ENCODE measurements around the gene COX6A1. TPM values are rescaled to one million over a fixed set of nuclear protein-coding genes. Genes with fewer than 3 reads are reported as not detected.

The COX6A1 gene
- total and polyA plus RNA-seq, 8 donors: 187 to 311 (median 215) TPM

DNA sequence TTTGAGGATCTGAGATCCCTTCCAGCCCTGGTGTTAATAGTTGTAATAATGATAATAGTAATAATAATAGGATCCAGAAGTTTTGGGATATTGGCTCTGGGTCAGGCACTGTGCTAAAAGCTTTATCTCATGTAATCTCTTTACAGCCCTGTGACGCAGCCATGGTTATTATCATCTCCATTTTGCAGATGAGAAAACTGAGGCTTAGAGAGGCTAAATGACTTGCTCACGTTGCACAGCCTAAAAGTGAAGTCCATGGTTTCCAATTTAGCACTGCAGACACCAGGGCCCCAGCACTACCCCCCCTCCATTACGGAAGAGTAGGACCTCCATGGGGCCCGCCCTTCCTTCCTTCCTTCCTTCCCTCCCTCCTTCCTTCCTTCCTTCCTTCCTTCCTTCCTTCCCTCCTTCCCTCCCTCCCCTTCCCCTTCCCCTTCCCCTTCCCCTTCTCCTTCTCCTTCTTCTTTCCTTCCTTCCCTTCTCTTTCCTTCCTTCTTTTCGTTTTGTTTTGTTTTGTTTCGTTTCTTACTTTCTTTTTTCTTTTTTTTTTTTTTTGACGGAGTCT, 14.9 kb upstream of the COX6A1 start:
- H3K9me3 ChIP-seq: no peaks in the 10 kb centered on the region
- TF ChIP-seq, protein P1, sequence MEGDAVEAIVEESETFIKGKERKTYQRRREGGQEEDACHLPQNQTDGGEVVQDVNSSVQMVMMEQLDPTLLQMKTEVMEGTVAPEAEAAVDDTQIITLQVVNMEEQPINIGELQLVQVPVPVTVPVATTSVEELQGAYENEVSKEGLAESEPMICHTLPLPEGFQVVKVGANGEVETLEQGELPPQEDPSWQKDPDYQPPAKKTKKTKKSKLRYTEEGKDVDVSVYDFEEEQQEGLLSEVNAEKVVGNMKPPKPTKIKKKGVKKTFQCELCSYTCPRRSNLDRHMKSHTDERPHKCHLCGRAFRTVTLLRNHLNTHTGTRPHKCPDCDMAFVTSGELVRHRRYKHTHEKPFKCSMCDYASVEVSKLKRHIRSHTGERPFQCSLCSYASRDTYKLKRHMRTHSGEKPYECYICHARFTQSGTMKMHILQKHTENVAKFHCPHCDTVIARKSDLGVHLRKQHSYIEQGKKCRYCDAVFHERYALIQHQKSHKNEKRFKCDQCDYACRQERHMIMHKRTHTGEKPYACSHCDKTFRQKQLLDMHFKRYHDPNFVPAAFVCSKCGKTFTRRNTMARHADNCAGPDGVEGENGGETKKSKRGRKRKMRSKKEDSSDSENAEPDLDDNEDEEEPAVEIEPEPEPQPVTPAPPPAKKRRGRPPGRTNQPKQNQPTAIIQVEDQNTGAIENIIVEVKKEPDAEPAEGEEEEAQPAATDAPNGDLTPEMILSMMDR (IDR thresholded peaks at IDR 0.05): no peak
- no peaks in the 10 kb centered on the region for H3K4me1 ChIP-seq
- intact Hi-C loops (cut with DNase I): no loop called here
- H3K27me3 ChIP-seq: peaks cover 0 to 11% of the 10 kb centered on the region in 2 donors
- ATAC-seq (no peak), DNase-seq (no peak)
- no peaks in the 10 kb centered on the region for H3K36me3 ChIP-seq
- H3K4me3 ChIP-seq: no peak overlapping the region
- no peak overlapping the region for H3K27ac ChIP-seq

DNA sequence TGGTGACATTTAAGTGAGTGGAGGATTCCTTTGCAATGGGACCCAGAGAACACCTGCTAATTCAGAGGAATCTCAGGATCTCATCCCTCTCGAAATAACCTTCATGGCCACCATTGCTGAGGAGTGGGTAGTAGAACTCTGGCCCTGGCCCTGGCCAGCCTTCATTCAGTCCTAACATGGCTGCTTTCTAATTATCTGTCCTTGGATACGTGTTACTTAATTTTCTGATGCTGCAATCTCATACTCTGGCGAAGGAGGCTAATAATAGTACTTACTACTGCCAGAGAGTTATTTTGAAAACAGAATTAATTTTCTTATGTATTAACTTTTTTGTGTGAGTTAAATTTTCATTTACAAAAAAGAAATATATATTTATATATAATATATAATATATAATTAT, 12.1 kb upstream of the COX6A1 start:
- no peak for DNase-seq
- Histone ChIP-seq H3K4me3 (no peak overlapping the region), H3K27me3 (peaks cover 0 to 2% of the 10 kb centered on the region in 2 donors), H3K36me3 (no peaks in the 10 kb centered on the region), H3K27ac (no peak overlapping the region), H3K9me3 (no peaks in the 10 kb centered on the region), H3K4me1 (no peaks in the 10 kb centered on the region)
- intact Hi-C loops (cut with DNase I): no loop called here
- TF ChIP-seq, protein P1 (IDR thresholded peaks at IDR 0.05): no peak
- no peak for ATAC-seq

DNA sequence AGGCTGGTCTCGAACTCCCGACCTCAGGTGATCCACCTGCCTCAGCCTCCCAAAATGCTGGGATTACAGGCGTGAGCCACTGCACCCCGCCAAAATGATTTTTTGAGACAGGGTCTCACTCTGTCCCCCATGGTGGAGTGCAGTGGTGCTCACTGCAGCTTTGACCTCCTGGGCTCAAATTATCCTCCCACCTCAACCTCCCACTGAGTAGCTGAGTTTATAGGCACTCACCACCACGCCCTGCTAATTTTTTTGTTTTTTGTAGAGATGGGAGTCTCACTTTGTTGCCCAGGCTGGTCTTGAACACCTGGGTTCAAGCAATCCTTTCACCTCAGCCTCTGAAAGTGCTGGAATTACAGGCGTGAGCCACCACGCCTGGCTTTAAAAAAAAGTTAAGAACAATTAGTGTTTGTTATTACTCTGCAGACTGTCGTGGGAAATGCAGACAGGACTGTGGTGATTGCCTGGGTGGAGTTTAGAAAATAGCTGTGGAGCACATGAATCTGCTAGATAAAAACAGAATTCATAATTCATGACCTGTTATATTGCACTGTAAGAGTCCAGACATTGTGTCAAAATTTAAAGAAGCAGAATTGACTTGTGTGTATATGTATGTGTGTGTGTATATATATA, 9.2 kb upstream of the COX6A1 start:
- ATAC-seq (no peak), DNase-seq (no peak)
- H3K27me3 ChIP-seq: peaks cover 0 to 12% of the 10 kb centered on the region in 2 donors
- no peaks in the 10 kb centered on the region for H3K9me3 ChIP-seq
- no peaks in the 10 kb centered on the region for H3K36me3 ChIP-seq
- intact Hi-C loops (cut with DNase I): no loop called here
- no peak overlapping the region for H3K4me3 ChIP-seq
- no peaks in the 10 kb centered on the region for H3K4me1 ChIP-seq
- TF ChIP-seq, protein P1 (IDR thresholded peaks at IDR 0.05): no peak
- no peak overlapping the region for H3K27ac ChIP-seq

DNA sequence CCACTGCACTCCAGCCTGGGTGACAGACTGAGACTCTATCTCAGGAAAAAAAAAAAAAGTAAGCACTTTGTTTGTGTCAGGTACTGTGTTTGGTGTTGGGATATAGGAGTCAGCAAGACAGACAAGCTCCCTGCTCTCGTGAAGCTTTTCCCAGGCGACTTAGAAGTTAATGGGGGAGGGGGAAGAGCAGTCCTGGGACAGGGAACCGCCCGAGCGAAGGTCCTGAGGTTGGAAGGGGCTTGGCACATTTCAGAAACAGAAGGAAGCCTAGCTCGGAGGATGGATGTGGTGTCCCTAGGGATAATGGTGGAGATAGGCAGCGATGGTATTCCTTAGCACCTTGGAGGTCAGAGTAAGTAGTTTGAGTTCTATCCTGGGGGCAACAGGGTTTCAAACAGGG, 8.5 kb upstream of the COX6A1 start:
- H3K27me3 ChIP-seq: peaks cover 0 to 14% of the 10 kb centered on the region in 2 donors
- H3K4me3 ChIP-seq: no peak overlapping the region
- H3K9me3 ChIP-seq: no peaks in the 10 kb centered on the region
- DNase-seq (no peak), ATAC-seq (no peak)
- H3K36me3 ChIP-seq: no peaks in the 10 kb centered on the region
- TF ChIP-seq, protein P1 (IDR thresholded peaks at IDR 0.05): no peak
- no peaks in the 10 kb centered on the region for H3K4me1 ChIP-seq
- H3K27ac ChIP-seq: no peak overlapping the region
- intact Hi-C loops (cut with DNase I): no loop called here

DNA sequence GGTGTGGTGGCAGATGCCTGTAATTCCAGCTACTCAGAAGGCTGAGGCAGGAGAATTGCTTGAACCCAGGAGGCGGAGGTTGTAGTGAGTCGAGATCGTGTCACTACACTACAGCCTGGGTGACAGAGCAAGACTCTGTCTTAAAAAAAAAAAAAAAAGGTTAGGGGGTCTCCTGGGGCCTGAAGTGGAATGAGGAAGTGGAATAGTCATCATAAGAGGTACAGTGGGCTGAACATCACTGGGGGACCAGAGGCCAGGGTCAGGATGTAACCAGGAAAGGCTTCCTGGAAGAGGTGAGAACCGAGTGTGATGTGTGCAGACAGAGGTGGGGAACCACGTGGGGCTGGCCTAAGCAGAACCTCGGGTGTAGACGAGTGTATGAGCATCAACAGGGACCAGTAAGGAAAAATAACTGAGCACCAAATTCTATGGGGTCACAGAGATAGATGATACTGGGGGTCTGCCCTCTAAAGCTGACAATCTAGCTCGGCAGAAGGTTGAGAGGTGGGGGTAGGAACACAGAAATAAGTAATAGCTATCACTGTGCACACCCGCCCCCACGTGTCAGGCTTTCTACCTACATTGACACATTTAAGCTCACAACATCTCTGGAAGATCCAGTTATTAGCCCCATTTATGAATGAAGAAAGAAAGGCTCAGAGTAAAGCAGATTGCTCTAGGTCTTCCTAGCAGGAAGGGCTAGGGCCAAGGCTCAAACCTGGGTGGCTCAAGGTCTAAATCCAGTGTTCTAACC, 5.0 kb upstream of the COX6A1 start:
- ATAC-seq: no peak
- Histone ChIP-seq H3K9me3 (no peaks in the 10 kb centered on the region), H3K27me3 (peaks cover 0 to 14% of the 10 kb centered on the region in 2 donors), H3K4me1 (peaks cover 0 to 5% of the 10 kb centered on the region in 2 donors), H3K4me3 (no peak overlapping the region), H3K27ac (no peak overlapping the region), H3K36me3 (no peaks in the 10 kb centered on the region)
- intact Hi-C loops (cut with DNase I): loop anchor here (5.0 to 10.0 kb wide), 2 partner anchors 76 to 78 kb away; no protein-coding TSS in a partner anchor
- no peak for DNase-seq
- TF ChIP-seq, protein P1 (IDR thresholded peaks at IDR 0.05): no peak
